Left kidney (tissue), 2 donors: ENCODE data around the gene KCNE2. TPM values are rescaled to one million over a fixed set of nuclear protein-coding genes. Genes with fewer than 3 reads are reported as not detected.
A peak's percentile ranks its signal among the peaks of the same experiment; 100 is the strongest.
"Not testable (repeated sequence)": the region's sequence is repeated elsewhere in the genome, so short reads cannot be mapped to it uniquely, and the experiment has no call there.

Experiments
- DNase-seq: peaks from one replicate; pipeline ENCODE4 v3.0.0-alpha.2; 2013
- polyA plus RNA-seq: library from polyadenylated mRNA; unstranded; fragments of 120-200 nt; gene quantifications from one replicate; pipeline ENCODE4 v1.2.1, GENCODE V29; 2013; ENCODE audit not compliant: insufficient read length

The KCNE2 gene
- polyA plus RNA-seq, 1 donor, result 1.8 TPM

DNA sequence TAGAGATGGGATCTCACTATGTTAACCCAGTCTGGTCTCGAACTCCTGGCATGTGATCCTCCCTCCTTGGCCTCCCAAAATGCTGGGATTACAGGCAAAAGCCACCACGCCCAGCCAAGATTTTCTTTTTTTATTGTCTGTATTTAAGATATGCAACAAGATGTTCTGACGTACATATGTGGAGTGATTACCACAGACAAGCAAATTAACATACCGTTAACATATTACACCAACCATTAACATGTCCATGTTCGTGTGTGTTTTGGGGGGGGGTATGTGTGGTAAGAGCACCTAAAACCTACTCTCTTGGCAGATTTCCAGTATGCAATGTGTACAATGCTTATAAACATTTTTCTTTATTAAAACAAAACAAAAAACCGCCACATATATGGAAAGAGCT lies 10.6 kb upstream of the KCNE2 start:
- DNase-seq, result no peak

DNA sequence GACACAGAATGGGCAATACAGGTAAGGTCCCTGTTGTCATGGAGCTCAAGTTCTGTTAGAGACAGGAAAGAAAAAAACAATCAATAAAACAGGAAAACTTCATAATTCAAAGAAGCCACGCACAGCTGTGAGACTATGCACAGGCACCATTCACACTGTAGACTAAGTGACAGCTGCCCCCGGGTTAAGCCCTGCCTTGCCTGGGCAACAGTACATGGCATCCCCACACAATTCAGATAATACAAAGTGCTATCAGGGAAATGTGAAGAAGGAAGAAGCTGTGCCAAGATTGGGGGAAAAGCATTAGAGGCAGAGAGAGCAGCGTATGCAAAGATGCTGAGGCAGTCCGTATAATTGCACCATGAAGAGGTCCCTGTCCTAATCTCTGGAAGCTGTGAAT lies 9.0 kb upstream of the KCNE2 start:
- DNase-seq, result no peak

DNA sequence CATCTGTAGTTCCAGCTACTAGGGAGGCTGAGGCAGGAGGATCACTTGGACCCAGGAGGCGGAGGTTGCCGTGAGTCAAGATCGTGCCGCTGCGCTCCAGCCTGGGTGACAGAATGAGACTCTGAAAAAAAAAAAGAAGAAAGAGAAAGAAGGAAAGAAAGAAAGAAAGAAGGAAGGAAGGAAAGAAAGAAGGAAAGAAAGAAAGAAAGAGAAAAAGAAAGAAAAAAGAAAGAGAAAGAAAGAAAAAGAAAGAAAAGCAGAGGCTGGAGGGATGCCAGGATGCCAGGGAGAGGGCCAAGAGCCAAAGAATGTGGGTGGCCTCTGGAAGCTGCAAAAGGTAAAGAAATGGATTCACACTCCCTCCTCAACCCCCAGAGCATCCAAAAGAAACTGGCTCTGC lies 8.2 kb upstream of the KCNE2 start:
- DNase-seq, result no peak

DNA sequence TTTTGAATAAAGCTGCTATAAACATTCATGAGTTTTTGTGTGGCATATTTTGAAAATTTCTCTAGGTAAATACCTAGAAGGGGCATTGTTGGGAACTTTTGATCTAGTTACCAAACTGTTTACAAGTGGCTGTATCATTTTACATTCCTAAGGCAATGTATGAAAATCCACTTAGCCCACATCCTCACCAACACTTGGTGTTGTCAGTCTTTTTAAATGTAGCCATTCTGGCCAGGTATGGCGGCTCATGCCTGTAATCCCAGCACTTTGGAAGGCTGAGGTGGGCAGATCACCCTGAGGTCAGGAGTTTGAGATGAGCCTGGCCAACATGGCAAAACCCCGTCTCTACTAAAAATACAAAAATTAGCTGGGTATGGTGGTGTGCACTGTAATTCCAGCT lies 5.9 kb upstream of the KCNE2 start:
- DNase-seq, result no peak

DNA sequence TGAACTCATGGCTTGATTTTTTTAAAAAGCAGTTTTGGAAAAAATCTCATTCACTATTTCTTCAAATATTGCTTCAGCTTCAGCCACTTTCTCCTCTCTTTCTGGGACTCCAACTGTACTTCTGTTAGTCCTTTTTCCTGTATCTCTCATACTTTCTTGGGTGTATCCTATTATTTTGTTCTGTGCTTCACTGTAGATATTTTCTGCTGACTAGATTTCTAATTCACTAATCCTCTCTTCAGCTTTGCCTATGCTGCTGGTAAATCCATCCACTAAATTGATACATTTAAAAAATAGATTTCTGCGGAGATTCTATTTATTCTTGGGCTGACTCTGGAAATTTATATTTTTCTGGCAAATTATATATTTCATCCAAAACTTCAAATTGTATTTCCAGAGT lies 4.9 kb upstream of the KCNE2 start:
- no peak for DNase-seq

DNA sequence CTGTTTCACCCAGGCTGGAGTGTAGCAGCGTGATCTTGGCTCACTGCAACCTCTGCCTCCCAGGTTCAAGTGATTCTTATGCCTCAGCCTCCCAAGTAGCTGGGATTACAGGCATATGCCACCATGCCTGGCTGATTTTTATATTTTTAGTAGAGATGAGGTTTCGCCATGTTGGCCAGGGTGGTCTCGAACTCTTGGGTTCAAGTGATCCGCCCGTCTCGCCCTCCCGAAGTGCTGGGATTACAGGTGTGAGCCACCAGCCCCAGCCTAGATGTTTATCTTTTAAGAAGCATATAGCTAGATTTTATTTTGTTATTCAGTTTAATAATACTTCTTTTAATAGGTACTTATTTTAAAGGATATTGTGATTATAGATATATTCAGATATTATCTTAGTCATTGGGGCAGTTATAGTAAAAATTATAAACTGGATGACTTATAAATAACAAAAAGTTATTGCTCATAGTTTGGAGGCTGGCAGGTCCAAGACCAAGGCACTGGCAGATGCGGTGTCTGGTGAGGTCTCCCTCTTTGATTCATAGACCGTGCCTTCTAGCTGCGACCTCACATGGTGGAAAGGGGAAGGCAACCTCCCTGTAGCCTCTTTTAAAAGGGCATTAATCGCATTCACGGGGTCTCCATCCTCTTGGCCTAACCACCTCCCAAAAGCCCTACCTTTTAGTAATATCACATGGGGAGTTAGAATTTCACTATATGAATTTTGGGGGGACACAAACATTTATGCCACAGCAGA lies 3.1 kb upstream of the KCNE2 start:
- no peak for DNase-seq

DNA sequence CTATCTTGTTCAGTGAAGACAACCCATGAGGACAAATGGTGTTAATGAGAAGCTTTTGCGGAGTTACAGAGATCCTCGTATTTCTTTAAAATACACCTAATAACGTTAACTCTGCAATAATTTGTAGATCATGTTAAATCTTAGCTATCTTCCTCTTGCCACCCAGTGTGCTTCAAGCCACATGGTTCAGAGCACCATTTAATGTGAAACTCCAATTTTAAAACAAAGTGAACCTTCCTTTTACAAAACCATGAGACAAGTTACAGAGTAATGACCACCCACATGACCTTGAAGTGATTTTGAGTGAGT lies 1.7 kb upstream of the KCNE2 start:
- no peak for DNase-seq

DNA sequence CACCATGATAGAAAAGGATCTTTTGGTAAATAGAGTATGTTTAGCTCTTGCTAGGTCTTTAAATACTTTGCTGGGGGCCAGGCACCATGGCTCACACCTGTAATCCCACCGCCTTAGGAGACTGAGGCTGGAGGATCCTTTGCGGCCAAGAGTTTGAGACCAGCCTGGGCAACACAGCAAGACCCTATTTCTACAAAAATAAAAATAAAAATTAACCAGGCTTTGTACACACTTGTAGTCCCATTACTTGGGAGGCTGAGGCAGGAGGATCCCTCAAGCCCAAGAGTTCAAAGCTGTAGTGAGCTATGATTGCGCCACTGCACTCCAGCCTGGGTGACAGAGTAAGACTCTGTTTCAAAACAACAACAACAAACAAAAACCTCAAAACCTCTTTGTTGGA lies 1.1 kb upstream of the KCNE2 start:
- DNase-seq, result no peak

DNA sequence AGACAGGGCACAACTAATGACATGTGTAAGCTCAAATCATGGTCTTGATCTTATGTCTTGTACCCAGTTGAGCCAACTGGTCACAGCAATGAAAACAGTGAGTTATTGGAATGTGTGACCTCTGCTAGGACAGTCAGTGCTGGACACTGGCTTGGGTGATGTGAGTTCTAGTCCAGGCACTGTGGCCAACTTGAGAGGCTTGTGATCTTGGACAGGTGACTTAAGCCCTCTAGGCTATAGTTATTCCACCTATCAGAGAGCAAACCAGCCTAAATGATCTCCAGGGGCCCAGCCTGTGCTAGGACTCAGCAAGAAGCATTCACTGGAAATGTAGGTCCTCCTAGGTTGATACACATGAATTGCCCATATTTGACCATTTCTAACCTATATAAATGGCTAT lies 1.1 kb downstream of the KCNE2 start:
- no peak for DNase-seq

DNA sequence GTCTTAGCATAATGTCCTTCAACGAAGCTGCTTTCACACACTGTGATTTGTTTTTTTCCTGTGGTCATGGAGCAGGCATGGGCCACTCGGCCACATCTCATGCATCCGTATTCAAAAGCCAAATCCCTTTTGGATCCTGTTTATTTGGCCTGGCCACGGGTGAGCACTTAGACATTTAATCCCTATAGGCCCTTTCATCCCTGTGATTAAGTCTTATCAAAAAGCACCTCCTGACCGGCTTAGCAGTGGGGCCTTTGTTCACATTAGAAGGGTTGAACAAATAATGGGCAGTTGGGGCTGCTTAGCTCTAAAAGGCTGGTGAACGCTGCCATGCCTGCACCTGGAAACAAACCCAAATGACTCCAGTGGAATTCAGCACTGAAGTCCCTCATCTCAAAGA lies 2.0 kb downstream of the KCNE2 start:
- DNase-seq, result no peak

DNA sequence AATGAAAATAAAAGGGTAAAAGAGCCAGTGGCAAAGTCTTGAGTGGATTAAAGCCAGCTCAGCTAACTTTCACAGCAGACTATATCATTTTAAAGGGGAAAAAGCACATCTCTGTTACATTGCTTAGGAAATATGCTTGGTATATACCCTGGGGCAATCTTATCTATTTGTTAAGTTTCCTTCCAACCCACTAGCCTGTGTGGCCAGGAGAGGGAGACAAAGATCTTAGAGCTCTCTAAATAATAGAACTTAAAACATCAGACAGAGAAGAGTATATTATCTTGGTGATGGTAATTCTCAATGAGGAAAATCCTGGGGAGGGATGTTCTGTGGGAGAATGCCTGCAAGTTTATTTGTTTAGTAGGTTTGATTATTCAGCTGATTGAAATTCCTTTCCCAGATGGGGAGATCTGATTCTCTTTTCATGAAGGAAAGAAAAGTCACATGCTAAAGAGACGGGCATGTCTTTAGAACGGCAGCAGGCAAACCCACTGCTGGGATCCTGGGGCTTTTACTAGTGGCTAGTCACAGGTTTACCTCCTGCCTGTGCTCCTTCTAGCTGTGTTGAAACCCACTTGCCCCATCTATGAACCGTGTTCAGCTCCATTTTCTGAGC lies 3.6 kb downstream of the KCNE2 start:
- DNase-seq, result peak; percentile 53

DNA sequence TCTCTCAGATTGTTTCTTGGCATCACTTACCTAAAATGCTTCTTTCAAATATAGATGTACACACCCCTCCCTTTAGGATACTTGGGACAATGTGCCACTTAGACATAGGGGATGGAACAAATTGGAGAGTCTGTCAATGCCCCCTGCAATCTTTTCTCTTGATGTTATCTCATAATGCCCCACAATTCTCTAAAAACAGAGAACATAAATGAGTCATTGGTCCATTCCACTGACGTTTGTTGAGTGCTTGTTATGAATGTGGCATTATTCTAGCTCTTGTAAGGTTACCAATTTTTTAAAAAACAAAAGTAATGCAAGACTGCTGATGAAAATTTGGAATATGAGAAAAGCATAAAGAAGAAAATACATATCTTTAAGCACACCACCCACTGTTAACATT lies 5.9 kb downstream of the KCNE2 start:
- DNase-seq, result no peak

DNA sequence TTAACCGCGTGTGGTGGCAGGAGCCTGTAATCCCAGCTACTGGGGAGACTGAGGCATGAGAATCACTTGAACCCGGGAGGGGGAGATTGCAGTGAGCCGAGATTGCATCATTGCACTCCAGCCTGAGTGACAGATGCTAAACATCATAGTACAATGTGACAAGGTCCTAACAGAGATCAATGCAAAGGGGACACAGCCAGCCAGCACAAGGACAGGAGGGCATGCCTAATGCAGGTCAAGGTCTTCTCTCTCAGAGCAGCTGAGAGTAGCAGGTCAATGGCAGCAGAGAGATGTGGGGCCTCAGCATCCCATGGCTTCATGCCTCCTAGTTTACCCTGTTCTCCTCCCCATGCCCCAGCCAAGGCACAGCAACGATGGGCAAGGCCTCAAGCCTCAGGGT lies 8.5 kb downstream of the KCNE2 start:
- DNase-seq, result no peak

DNA sequence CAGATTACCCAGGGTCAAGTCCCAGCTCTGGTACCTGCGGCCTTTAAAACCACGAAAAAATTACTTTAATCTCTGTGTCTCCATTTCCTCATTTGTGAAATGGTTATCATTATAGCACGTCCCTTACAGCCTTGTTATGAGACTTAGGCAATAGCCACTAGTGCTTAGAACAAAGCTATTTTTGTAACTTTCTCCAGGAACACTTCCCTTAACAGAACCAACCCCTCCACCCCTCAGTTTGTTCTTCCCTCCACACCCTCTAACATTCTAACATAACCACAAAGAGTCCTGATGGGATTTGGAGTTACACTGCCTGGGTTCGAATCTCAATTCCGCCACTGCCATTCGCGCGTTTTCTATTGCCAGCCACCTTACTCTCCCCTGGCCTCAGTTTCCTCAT lies 10.7 kb downstream of the KCNE2 start:
- DNase-seq, result not testable (repeated sequence)

DNA sequence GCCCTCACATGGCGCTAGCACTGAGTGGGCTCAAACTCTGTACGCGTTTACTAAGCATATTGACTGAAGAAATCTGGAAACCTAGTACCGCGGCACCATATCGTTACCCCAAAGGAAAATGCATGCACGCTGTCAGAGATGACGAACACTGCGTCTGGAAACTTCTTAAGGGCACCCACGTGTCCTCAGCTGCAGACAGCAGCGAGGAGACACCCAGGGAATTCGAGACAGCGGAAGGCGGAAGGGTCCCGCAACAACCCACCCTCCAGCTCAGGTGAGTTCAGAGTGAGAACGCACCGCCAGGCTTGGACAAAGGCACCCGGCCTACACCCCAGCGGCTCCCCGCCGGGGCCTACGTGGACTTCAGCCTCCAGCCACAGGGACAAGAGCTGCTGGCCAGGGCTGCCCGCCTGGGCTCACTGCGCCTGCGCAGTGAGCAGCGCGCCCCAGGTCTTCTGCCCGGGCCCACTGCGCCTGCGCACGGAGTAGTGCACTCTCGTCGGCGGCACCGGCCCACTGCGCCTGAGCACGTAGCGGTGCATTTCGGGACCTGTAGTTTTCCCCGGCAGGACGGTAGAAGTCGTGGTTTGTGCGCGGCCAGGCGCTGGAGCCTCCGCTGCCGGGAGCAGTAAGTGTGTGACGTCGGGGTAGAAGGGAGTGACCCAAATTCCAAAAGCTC lies 11.3 kb downstream of the KCNE2 start, which contains the start of gene SMIM11:
Gene SMIM11 (plus strand): TSS at position 568 of the 679 bp plus-strand sequence. CDS start 3,998 bp downstream, outside the sequence.
- not testable (repeated sequence) for DNase-seq

DNA sequence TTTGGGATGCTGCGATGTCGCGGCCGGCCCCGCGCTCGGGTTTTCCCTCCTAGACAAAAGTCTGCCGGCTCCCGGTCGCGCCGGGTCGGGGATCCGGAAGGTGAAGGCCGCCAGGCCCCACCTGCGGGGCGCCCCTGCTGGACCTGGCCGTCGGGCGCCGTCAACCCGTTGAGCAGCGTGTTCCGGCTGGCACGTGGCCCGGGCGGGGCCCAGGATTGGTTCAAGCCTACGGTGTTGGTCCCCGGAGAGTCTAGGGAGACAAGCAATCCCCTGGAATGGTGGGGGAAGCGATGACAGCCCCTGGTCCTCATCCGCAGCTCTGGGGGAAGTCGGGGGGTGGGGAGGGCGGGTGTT lies 11.8 kb downstream of the KCNE2 start:
- not testable (repeated sequence) for DNase-seq

DNA sequence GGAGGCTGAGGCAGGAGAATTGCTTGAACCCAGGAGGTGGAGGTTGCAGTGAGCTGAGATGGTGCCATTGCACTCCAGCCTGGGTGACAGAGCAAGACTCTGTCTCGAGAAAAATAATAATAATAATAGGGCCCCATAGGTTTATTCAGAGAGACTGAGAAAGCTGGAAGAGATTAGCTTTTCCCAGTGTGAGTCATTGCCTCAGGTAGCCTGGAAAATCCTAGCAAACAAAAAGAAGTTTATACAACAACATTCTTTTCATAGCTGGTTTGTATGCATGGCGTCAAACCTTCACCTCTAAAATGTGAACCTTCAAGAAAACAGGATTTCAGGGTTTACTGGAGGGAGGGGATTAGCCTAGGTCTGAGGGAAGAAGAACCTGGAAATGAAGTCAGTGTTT lies 19.3 kb downstream of the KCNE2 start:
- DNase-seq, result not testable (repeated sequence)

DNA sequence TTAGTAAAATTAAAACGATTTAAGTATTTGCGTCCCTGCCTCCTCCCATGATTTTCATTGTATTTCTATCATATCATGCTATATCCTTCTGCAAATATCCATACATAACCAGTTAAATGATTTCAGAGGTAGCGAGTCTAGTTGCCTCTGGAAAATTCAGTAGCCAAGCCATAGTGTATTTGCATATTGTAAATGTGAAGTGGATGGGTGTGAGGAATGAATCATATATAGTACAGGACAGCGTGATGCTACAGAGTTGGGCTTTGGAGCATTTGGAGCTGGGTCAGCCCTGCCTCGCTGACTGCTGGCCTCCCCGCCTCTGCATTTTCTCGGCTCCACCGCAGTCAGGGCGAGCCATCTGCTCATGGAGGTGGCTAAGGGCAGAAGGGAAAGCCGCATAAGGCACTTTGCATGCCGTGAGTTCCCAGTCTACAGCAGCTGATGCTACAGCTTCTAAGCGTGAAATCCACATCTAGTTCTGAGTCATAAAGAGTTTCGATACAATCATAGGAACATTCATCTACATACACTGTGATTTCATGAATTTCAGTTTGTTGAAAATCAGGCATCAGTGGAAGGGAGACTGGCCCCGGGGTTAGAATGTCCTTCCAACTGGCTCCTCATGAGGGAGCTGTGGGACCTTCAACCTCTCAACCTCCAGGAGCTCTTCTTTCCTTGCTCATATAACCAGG lies 20.1 kb downstream of the KCNE2 start:
- DNase-seq, result not testable (repeated sequence)

DNA sequence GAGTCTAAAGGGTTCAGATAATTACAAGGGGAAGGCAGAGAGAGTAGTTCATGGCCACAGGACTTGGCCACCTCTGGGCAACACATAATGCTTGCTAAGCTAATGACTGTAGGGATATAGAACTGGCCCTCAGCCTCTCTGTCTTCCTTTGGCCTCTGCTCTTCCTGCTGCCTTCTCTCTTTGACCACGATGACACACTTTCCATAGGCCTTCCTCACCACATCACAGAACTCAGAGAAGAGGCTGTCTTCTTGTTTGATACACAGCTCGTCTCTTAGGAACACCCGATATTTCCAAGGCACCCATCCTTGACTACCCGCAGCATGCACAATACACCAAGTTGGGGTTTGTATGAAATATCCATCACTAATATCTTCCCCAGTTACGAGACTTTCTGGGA lies 36.7 kb downstream of the KCNE2 start:
- not testable (repeated sequence) for DNase-seq

DNA sequence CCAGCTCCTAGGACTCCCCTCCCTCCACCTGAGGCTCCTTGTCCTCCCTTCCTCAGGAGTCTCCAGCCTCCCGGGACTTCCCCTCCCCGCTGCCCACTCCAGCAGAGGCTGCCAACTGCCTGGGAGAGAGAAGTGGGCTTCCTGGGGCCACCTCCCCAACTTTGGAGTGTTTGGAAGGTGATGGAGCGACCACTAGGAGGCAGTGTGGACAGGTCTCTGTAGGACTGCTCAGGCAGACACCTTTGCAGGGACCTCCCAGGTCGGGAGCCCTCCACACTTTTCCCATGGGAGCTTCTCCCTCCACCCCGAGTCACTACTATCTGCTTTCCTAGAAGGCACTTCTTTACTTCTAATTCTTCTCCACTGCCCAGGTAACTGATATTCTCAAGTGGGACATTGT lies 40.9 kb downstream of the KCNE2 start:
- not testable (repeated sequence) for DNase-seq

DNA sequence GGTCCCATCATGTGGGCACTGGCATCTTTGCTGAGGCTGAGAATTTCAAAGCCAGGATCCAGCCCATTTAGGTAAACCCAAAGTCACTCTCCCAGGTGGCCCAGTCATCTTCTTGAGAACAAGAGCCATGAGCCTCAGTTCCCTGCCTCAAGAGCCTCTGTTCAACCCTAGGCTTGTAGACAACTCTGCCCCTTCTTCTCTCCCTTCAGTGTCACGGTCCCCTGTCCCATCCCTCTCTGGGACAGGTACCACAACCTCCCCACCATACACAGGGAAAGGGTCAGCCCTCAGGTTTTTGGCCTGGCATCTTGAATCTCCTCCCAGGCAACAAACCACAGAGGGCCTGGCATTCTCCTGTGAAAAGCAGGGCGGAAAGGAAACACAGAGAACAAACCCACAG lies 41.9 kb downstream of the KCNE2 start:
- DNase-seq, result not testable (repeated sequence)

DNA sequence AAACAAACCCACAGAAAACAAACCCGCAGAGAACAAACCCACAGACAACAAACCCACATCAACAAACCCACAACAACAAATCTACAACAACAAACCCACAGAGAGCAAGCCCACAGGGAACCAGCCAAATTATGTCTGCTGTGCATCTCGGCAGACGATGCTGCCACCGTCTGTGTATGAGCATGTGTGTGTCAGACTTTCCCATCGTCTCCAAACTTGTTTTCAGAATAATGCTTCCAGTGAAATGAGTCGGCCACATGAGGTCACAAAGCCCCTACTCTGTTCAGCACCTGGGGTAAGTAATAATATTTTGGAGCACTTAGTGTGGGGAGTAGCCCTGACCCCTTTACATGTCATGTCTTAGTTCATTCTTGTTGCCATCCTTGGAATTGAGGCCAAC lies 42.3 kb downstream of the KCNE2 start:
- DNase-seq, result not testable (repeated sequence)

DNA sequence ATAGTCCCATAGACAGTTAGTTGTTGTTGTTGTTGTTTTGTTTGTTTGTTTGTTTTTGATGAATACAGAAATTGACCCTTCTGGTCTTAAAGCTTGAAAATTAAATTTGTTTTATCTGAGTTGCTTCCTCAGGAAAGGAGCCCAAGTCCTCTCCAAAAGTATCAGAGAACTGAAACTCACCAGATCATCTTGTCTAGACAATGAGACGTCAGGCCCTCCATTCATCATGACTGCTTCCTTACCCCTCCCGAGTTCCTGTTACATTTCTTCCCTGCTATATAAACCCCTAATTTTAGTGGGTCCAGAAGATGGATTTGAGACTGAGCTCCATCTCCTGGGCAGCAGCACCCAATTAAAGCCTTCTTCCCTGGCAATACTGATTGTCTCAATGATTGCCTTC lies 42.9 kb downstream of the KCNE2 start:
- not testable (repeated sequence) for DNase-seq
